ENCODE measurements around the gene MAP3K20. TPM values are rescaled to one million over a fixed set of nuclear protein-coding genes. Genes with fewer than 3 reads are reported as not detected.

MAP3K20 gene
- total and polyA plus RNA-seq, 2 of the 8 experiments (the other 6 are each of a cell fraction or from before 2014, with no cell fraction given), result 3.1 to 11.1 TPM

DNA sequence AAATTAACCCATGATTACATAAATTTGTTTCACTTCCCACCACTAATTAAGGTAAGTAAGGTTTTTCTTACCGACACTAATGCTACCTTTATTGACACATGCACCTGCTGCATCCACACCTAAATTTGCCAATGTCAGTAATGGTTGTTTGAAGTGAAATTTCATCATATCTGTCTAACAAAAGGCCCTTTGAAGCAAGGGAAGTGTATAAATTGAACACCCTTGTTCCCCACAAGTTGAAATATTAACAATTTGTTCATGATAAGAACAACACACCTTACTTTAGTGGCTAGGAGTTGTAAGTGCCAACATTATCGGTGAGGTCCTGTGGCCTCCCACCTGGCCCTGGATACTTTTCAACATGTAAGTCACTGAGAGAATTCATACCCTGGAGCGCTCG is 162.7 kb downstream of the MAP3K20 start:
- H3K27ac ChIP-seq (ENCODE audit: low read depth, low read length), result no peak overlapping the region
- no peak overlapping the region for H2AFZ ChIP-seq (ENCODE audit: low read length)
- no peak overlapping the region for H4K8ac ChIP-seq (ENCODE audit: extremely low read depth, insufficient read depth, low read length)
- H3K23me2 ChIP-seq (ENCODE audit: low read depth, low read length), result no peaks in the 10 kb centered on the region
- no peak overlapping the region for H3K4me3 ChIP-seq (ENCODE audit: extremely low read depth in 1 of 4, insufficient read depth in 2 of 4, low read depth in 3 of 4, low read length in 4 of 4)
- 0 out of 8 replicates have a peak, but pooled peaks cover 0 to 6% (median 0%) of the 10 kb centered on the region in 4 experiments for H3K36me3 ChIP-seq (ENCODE audit: control insufficient read depth in 2 of 4, insufficient read depth in 4 of 4, low read length in 3 of 4)
- H4K91ac ChIP-seq (replicated peaks; ENCODE audit: insufficient read length, low read length), result no peak overlapping the region
- no peak overlapping the region for H3K18ac ChIP-seq (ENCODE audit: extremely low read depth, low read length)
- H3K9ac ChIP-seq (replicated peaks in 1 of 4; ENCODE audit: extremely low read depth in 1 of 4, low read depth in 3 of 4, low read length in 3 of 4), result no peak overlapping the region
- H3K56ac ChIP-seq (replicated peaks; ENCODE audit: insufficient read length, low read depth, low read length), result no peak overlapping the region
- no peak overlapping the region for H2BK15ac ChIP-seq (ENCODE audit: low read length)
- H3K79me2 ChIP-seq (ENCODE audit: control insufficient read depth in 1 of 2, insufficient read depth in 2 of 2, low read length in 2 of 2), result no peaks in the 10 kb centered on the region
- FAIRE-seq (no peak), DNase-seq (ENCODE audit: low read depth in 1 of 2, low spot score in 2 of 2) (no peak)
- peaks cover 2 to 11% (median 4%) of the 10 kb centered on the region in 4 experiments; a peak in 5 of 7 replicates for H3K4me1 ChIP-seq (replicated peaks in 1 of 4; ENCODE audit: control insufficient read depth in 3 of 4, insufficient read depth in 4 of 4, low read length in 3 of 4)
- H3K23ac ChIP-seq (ENCODE audit: insufficient read length), result no peak overlapping the region
- H2BK5ac ChIP-seq (ENCODE audit: low read depth, low read length), result no peak overlapping the region
- H3K9me3 ChIP-seq (ENCODE audit: insufficient read depth in 2 of 2, low read depth in 1 of 2, low read length in 1 of 2), result peaks cover 2 to 8% of the 10 kb centered on the region in 2 experiments; a peak in 1 of 4 replicates
- no peak overlapping the region for H3K14ac ChIP-seq (ENCODE audit: insufficient read length)
- WGBS, 2 experiments (ENCODE audit: extremely low coverage in 1 of 2, insufficient coverage in 1 of 2, insufficient read length in 1 of 2, insufficient replicate concordance in 2 of 2, low coverage in 1 of 2, low lambda C conversion rate in 2 of 2, missing lambda C conversion rate in 1 of 2), result 89% methylated on average over 4 of the region's 4 CpGs; no CpG with 5 or more reads in 1 of the 2 experiments
- no peak overlapping the region for H4K5ac ChIP-seq (ENCODE audit: insufficient read length, low read depth, low read length)
- POLR2A ChIA-PET (ENCODE audit: partially characterized antibody), result no interaction called here
- no peak overlapping the region for H3K4ac ChIP-seq (replicated peaks; ENCODE audit: insufficient read length, low read depth, low read length)
- CTCF ChIA-PET (ENCODE audit: partially characterized antibody), result interaction anchor here (0.6 kb wide), 1 partner anchor 19 kb away, joined by 3 read pairs; no protein-coding TSS in a partner anchor
- H4K20me1 ChIP-seq (replicated peaks in 1 of 2; ENCODE audit: control insufficient read depth in 1 of 2, insufficient read depth in 2 of 2, low read length in 2 of 2), result no peaks in the 10 kb centered on the region
- H3K79me1 ChIP-seq (ENCODE audit: low read depth, low read length), result no peaks in the 10 kb centered on the region
- H2BK12ac ChIP-seq (ENCODE audit: low read depth, low read length), result no peak overlapping the region
- no peaks in the 10 kb centered on the region for H3K27me3 ChIP-seq (replicated peaks in 1 of 4; ENCODE audit: control insufficient read depth in 3 of 4, extremely low read depth in 1 of 4, insufficient read depth in 3 of 4, low read length in 3 of 4)
- no peak overlapping the region for H2AK5ac ChIP-seq (ENCODE audit: low read depth, low read length)
- no peak overlapping the region for H3K4me2 ChIP-seq (ENCODE audit: insufficient read depth in 1 of 2, low read depth in 2 of 2, low read length in 2 of 2)
- H2BK20ac ChIP-seq (ENCODE audit: low read length), result no peak overlapping the region
- no peak overlapping the region for H2BK120ac ChIP-seq (replicated peaks; ENCODE audit: low read depth, low read length)
- TF ChIP-seq CHD1 (IDR thresholded peaks at IDR 0.05; ENCODE audit: low read depth, low read length) (no peak), GABPA (IDR thresholded peaks at IDR 0.05; ENCODE audit: borderline replicate concordance, insufficient read depth, low read length) (no peak), ASH2L (IDR thresholded peaks at IDR 0.05; ENCODE audit: low read length) (no peak), EGR1 (IDR thresholded peaks at IDR 0.05; ENCODE audit: borderline replicate concordance, low read depth, low read length) (no peak), RNF2 (IDR thresholded peaks at IDR 0.05; ENCODE audit: borderline replicate concordance, low read depth, low read length, missing control alignments, poor library complexity, severe bottlenecking) (no peak), TAF1 (IDR thresholded peaks at IDR 0.05; ENCODE audit: low read depth, low read length) (no peak), CBX5 (IDR thresholded peaks at IDR 0.05; ENCODE audit: low read depth, low read length) (no peak), SP4 (IDR thresholded peaks at IDR 0.05; ENCODE audit: low read length) (no peak), JUND (IDR thresholded peaks at IDR 0.05; ENCODE audit: low read length) (no peak), KDM4A (IDR thresholded peaks at IDR 0.05; ENCODE audit: low read depth, low read length, severe bottlenecking) (no peak), CBX8 (IDR thresholded peaks at IDR 0.05; ENCODE audit: borderline replicate concordance, low read depth, low read length) (no peak), CEBPB (IDR thresholded peaks at IDR 0.05; ENCODE audit: low read depth, low read length) (no peak), NANOG (IDR thresholded peaks at IDR 0.05; ENCODE audit: insufficient read depth, low read depth, low read length, poor library complexity, severe bottlenecking) (no peak)
- TF ChIP-seq, protein P1, sequence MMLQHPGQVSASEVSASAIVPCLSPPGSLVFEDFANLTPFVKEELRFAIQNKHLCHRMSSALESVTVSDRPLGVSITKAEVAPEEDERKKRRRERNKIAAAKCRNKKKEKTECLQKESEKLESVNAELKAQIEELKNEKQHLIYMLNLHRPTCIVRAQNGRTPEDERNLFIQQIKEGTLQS (IDR thresholded peaks at IDR 0.05; ENCODE audit: insufficient read depth, low read depth, low read length), result no peak

Measured in H1 (cell line).